K562 (cell line): ENCODE measurements around the gene FMNL3. TPM values are rescaled to one million over a fixed set of nuclear protein-coding genes. Genes with fewer than 3 reads are reported as not detected.

Experiments used
- ATAC-seq: fragments of 200-7000 bp; cut with Tn5 transposase; 3 replicates; pipeline ENCODE4 v1.9.1; 2020; ENCODE audit warnings: moderate library complexity
- BruUV-seq: library from RNA; stranded (reverse); fragments of 400-500 nt; replicated peaks from 2 replicates; lab custom pipeline; 2021; lab: Mats Ljungman, UMichigan
- CTCF ChIA-PET: fragments of 300-600 bp; formaldehyde crosslinking; extraction: SDS; loops from one replicate; lab custom pipeline; 2021; ENCODE audit warnings: low intra/inter-chr PET ratio; lab: Yijun Ruan, JAX
- POLR2A ChIA-PET: fragments of 300-600, 350-650 bp; sonication (Branson Sonifier 250); formaldehyde crosslinking; extraction: SDS; loops from one replicate; lab custom pipeline; 2021; ENCODE audit warnings: antibody characterized with exemption, inconsistent platforms; lab: Yijun Ruan, JAX
- DNase-seq, 4 experiments: peaks; one replicate each; pipeline versions ENCODE4 v3.0.0 to v3.0.0-alpha.2; 2011 to 2018; ENCODE audit warnings: low spot score in 3 of 4, mixed read lengths in 3 of 4; ENCODE audit errors: extremely low read depth in 1 of 4
- FAIRE-seq: peaks from 2 replicates; lab custom pipeline; 2011; peaks lifted over from hg19 to GRCh38; lab: Jason Lieb, UNC
- H2AFZ ChIP-seq: 2 replicates; pipeline ENCODE4 v1.6.0; 2011; ENCODE audit warnings: low read depth, low read length, control low read depth, inconsistent platforms
- H3K27ac ChIP-seq: fragments of 200-600 bp; 3 replicates; pipeline ENCODE4 v1.8.0; 2011; ENCODE audit warnings: low read depth, mild to moderate bottlenecking, control low read depth, inconsistent platforms, low read length, moderate library complexity, mixed read lengths; ENCODE audit errors: extremely low read depth
- H3K27me3 ChIP-seq, 2 experiments: fragments of 300-600 bp in 1 of 2; 2 replicates in 1 of 2; 3 replicates in 1 of 2; pipeline versions ENCODE4 v1.6.0 to v1.8.0; 2011; ENCODE audit warnings: inconsistent platforms in 2 of 2, low read length in 2 of 2, mild to moderate bottlenecking in 1 of 2, mixed read lengths in 1 of 2, moderate library complexity in 1 of 2; ENCODE audit not compliant: control insufficient read depth in 2 of 2, insufficient read depth in 2 of 2
- H3K36me3 ChIP-seq: fragments of 300-600 bp; 3 replicates; pipeline ENCODE4 v1.8.0; 2011; ENCODE audit warnings: mild to moderate bottlenecking, low read length, inconsistent platforms; ENCODE audit not compliant: control insufficient read depth, insufficient read depth
- H3K4me1 ChIP-seq, 2 experiments: fragments of 200-600 bp in 1 of 2; replicated peaks in 1 of 2; 2 replicates in 1 of 2; 3 replicates in 1 of 2; pipeline versions ENCODE4 v1.5.1 to v1.8.0; 2011; ENCODE audit warnings: inconsistent platforms in 2 of 2, low read length in 2 of 2, mild to moderate bottlenecking in 1 of 2, mixed read lengths in 1 of 2, moderate library complexity in 1 of 2; ENCODE audit not compliant: control insufficient read depth in 2 of 2, insufficient read depth in 2 of 2
- H3K4me2 ChIP-seq: 2 replicates; pipeline ENCODE4 v1.6.1; 2011; ENCODE audit warnings: low read length, control low read depth, inconsistent platforms, mixed read lengths; ENCODE audit not compliant: insufficient read depth
- H3K4me3 ChIP-seq: fragments of 200-600 bp; sonication (generic), shearing (Covaris generic); 2 replicates; pipeline ENCODE4 v1.5.1; 2016; ENCODE audit warnings: control low read depth, inconsistent platforms
- H3K79me2 ChIP-seq: fragments of 200-600 bp; 3 replicates; pipeline ENCODE4 v1.8.0; 2011; ENCODE audit warnings: low read length, inconsistent platforms; ENCODE audit not compliant: control insufficient read depth, insufficient read depth
- H3K9ac ChIP-seq, 2 experiments: 2 replicates each; pipeline versions ENCODE4 v1.6.0 to v1.6.1; 2011; ENCODE audit warnings: low read depth in 2 of 2, low read length in 2 of 2, control low read depth in 1 of 2, inconsistent platforms in 1 of 2, mild to moderate bottlenecking in 1 of 2, mixed read lengths in 1 of 2; ENCODE audit not compliant: insufficient read depth in 1 of 2
- H3K9me1 ChIP-seq: one replicate; pipeline ENCODE4 v1.6.0; 2011; ENCODE audit warnings: inconsistent platforms, mild to moderate bottlenecking, low read length, moderate library complexity; ENCODE audit not compliant: control insufficient read depth, insufficient read depth
- H3K9me3 ChIP-seq: replicated peaks from 2 replicates; pipeline ENCODE4 v1.5.1; 2011; ENCODE audit warnings: low read depth, low read length, inconsistent platforms; ENCODE audit not compliant: control insufficient read depth, insufficient read depth
- H4K20me1 ChIP-seq: replicated peaks from 2 replicates; pipeline ENCODE4 v1.6.1; 2011; ENCODE audit warnings: low read length, inconsistent platforms, mixed read lengths; ENCODE audit not compliant: control insufficient read depth, insufficient read depth
- CC2D1A ChIP-seq: fragments of 450-650 bp; IDR thresholded peaks from 2 replicates; pipeline ENCODE4 v1.6.1; 2017; ENCODE audit warnings: mild to moderate bottlenecking
- CHD1 ChIP-seq: fragments of 200-600 bp; sonication (generic); IDR thresholded peaks from one replicate; pipeline ENCODE4 v1.6.1; 2012; ENCODE audit warnings: mild to moderate bottlenecking, moderate library complexity, low read length, inconsistent platforms
- CREM ChIP-seq: IDR thresholded peaks from 2 replicates; pipeline ENCODE4 v1.6.1; 2014; ENCODE audit warnings: antibody characterized with exemption, low read depth
- EWSR1 ChIP-seq: fragments of 450-650 bp; IDR thresholded peaks from 2 replicates; pipeline ENCODE4 v1.6.1; 2018; ENCODE audit warnings: borderline replicate concordance, mild to moderate bottlenecking, low read depth, moderate library complexity; ENCODE audit not compliant: partially characterized antibody
- KLF6 ChIP-seq: fragments of 250-450 bp; sonication (Bioruptor Pico); IDR thresholded peaks from 2 replicates; pipeline ENCODE4 v1.4.0; 2020; ENCODE audit warnings: mild to moderate bottlenecking, moderate library complexity, borderline replicate concordance
- L3MBTL2 ChIP-seq: fragments of 450-650 bp; IDR thresholded peaks from 2 replicates; pipeline ENCODE4 v1.6.1; 2016; ENCODE audit warnings: mild to moderate bottlenecking, moderate library complexity
- MBD2 ChIP-seq: sonication (generic); IDR thresholded peaks from 2 replicates; pipeline ENCODE4 v1.6.1; 2016; ENCODE audit warnings: low read depth, borderline replicate concordance
- MCM5 ChIP-seq: fragments of 450-650 bp; IDR thresholded peaks from 2 replicates; pipeline ENCODE4 v1.6.1; 2016; ENCODE audit warnings: low read depth
- MTA1 ChIP-seq: fragments of 450-650 bp; IDR thresholded peaks from 2 replicates; pipeline ENCODE4 v1.6.1; 2017; ENCODE audit warnings: borderline replicate concordance
- NCOA2 ChIP-seq, 2 experiments: fragments of 450-650 bp; IDR thresholded peaks; 2 replicates each; pipeline ENCODE4 v1.6.1; 2018; ENCODE audit warnings: mild to moderate bottlenecking in 2 of 2, moderate library complexity in 1 of 2; ENCODE audit not compliant: partially characterized antibody in 2 of 2
- OTX1 ChIP-seq: fragments of 450-650 bp; formaldehyde crosslinking; IDR thresholded peaks from 2 replicates; pipeline ENCODE4 v1.4.0; 2022; ENCODE audit warnings: mild to moderate bottlenecking
- SNIP1 ChIP-seq: fragments of 450-650 bp; IDR thresholded peaks from 2 replicates; pipeline ENCODE4 v1.7.1; 2017; ENCODE audit warnings: low read depth, mild to moderate bottlenecking
- ZBTB8A ChIP-seq: fragments of 450-650 bp; IDR thresholded peaks from 2 replicates; pipeline ENCODE4 v1.6.1; 2018; ENCODE audit warnings: mild to moderate bottlenecking, moderate library complexity; ENCODE audit not compliant: partially characterized antibody
- ZC3H8 ChIP-seq: fragments of 450-650 bp; IDR thresholded peaks from 2 replicates; pipeline ENCODE4 v1.6.1; 2017
- ZKSCAN8 ChIP-seq: fragments of 200-800 bp; sonication (Bioruptor generic); IDR thresholded peaks from 2 replicates; pipeline ENCODE4 v1.6.1; 2016; ENCODE audit warnings: missing genetic modification characterization, missing compliant biosample characterization
- ZNF174 ChIP-seq: fragments of 250-450 bp; sonication (Bioruptor Pico); IDR thresholded peaks from 2 replicates; pipeline ENCODE4 v1.4.0; 2020; ENCODE audit warnings: mild to moderate bottlenecking
- WGBS: fragments of 100-300 bp; shearing (Covaris generic); methylation state at CpG from one replicate; pipeline ENCODE4 v1.1.6; 2016; ENCODE audit warnings: low coverage, mixed read lengths; ENCODE audit not compliant: insufficient coverage; ENCODE audit errors: missing lambda C conversion rate; 5-methylcytosine and 5-hydroxymethylcytosine counted together
- in situ Hi-C: fragments of 300-500 bp; cut with MboI; formaldehyde crosslinking; loops from 4 replicates; pipeline ENCODE4 v1.15.0; 2018; ENCODE audit warnings: inconsistent platforms, mixed read lengths
- intact Hi-C: fragments of 100-400 bp; cut with micrococcal nuclease; formaldehyde crosslinking; loops from 2 replicates; pipeline ENCODE4 v1.14.2; 2022
- polyA plus RNA-seq, 8 experiments: library from polyadenylated mRNA; depleted of rRNA in 4 of 8; stranded (reverse) in 5 of 8; unstranded in 3 of 8; fragments of >200 nt; fragmentation: Nextera tagmentation in 2 of 8; fragmentation: Illumina TruSeq in 1 of 8; extraction: Ambion mirVana in 2 of 8; extraction: Trizol in 1 of 8; gene quantifications; 2 replicates each; pipeline versions ENCODE4 v1.2.1 to v1.2.3, GENCODE V29; 2011 to 2014; ENCODE audit warnings: inconsistent platforms in 1 of 8, missing spikeins in 1 of 8
- total RNA-seq, 7 experiments: library from RNA; depleted of rRNA in 6 of 7; stranded (reverse); fragments of >200 nt in 6 of 7; fragmentation: Illumina TruSeq in 2 of 7; extraction: Trizol in 2 of 7; gene quantifications; 2 replicates each; pipeline versions ENCODE4 v1.2.1 to v1.2.3, GENCODE V29; 2011 to 2021; ENCODE audit warnings: low replicate concordance in 1 of 7
- TF ChIP-seq, protein P1 (sequence below): fragments of 200-400 bp; formaldehyde crosslinking; IDR thresholded peaks from 2 replicates; pipeline ENCODE4 v1.6.1; 2017; ENCODE audit warnings: mild to moderate bottlenecking, low read depth, low read length, moderate library complexity
- TF ChIP-seq, protein P2 (sequence below): fragments of 450-650 bp; formaldehyde crosslinking; IDR thresholded peaks from 2 replicates; pipeline ENCODE4 v1.4.0; 2020; ENCODE audit warnings: mild to moderate bottlenecking, moderate library complexity

Gene FMNL3
- total and polyA plus RNA-seq, 9 of the 15 experiments (the other 6 are each of a cell fraction or from before 2014, with no cell fraction given), result 0.49 to 14.4 (median 6.8) TPM

DNA sequence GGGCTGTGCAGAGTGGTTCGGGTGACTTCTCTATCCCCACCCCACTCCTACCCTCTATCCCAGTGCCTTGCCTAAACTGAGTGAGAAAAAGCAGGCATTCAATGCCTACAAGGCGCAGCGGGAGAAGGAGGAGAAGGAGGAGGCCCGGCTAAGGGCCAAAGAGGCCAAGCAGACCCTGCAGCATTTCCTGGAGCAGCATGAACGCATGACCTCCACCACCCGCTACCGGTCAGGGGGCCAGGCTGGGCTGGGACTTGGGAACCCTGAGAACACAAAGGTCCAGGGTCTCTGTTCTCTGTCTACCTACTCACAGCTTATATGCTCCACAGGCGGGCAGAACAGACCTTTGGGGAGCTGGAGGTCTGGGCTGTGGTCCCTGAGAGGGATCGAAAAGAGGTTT is 72.2 kb downstream of the FMNL3 start:
- H3K27ac ChIP-seq, result no peak overlapping the region
- no TSS peak for BruUV-seq
- no peaks in the 10 kb centered on the region for H3K79me2 ChIP-seq
- no peaks in the 10 kb centered on the region for H4K20me1 ChIP-seq
- no peak overlapping the region for H3K4me3 ChIP-seq
- intact Hi-C loops, result no loop called here
- peaks cover 3 to 11% of the 10 kb centered on the region in 2 experiments; a peak in 3 of 5 replicates for H3K4me1 ChIP-seq
- CTCF ChIA-PET, result interaction anchor here (0.7 kb wide), 1 partner anchor 128 kb away, joined by 3 read pairs; no protein-coding TSS in a partner anchor
- H3K27me3 ChIP-seq, result no peaks in the 10 kb centered on the region
- H3K9me1 ChIP-seq, result no peaks in the 10 kb centered on the region
- DNase-seq (no peak), ATAC-seq (no peak), FAIRE-seq (no peak)
- no peak overlapping the region for H3K4me2 ChIP-seq
- no peak overlapping the region for H3K9ac ChIP-seq
- 61% methylated on average over 7 of the region's 9 CpGs for WGBS
- no peaks in the 10 kb centered on the region for H3K36me3 ChIP-seq
- POLR2A ChIA-PET, result interaction anchor here (0.5 to 3.2 kb wide), 5 partner anchors 14 to 115 kb away, joined by 3 to 18 read pairs (median 5); partner anchors contain the start of gene TMBIM6
- H2AFZ ChIP-seq, result no peak overlapping the region
- in situ Hi-C loops, result no loop called here
- H3K9me3 ChIP-seq, result no peaks in the 10 kb centered on the region
- TF ChIP-seq, protein P1, sequence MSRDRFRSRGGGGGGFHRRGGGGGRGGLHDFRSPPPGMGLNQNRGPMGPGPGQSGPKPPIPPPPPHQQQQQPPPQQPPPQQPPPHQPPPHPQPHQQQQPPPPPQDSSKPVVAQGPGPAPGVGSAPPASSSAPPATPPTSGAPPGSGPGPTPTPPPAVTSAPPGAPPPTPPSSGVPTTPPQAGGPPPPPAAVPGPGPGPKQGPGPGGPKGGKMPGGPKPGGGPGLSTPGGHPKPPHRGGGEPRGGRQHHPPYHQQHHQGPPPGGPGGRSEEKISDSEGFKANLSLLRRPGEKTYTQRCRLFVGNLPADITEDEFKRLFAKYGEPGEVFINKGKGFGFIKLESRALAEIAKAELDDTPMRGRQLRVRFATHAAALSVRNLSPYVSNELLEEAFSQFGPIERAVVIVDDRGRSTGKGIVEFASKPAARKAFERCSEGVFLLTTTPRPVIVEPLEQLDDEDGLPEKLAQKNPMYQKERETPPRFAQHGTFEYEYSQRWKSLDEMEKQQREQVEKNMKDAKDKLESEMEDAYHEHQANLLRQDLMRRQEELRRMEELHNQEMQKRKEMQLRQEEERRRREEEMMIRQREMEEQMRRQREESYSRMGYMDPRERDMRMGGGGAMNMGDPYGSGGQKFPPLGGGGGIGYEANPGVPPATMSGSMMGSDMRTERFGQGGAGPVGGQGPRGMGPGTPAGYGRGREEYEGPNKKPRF, result no peak
- no peak for TF ChIP-seq L3MBTL2
- TF ChIP-seq MBD2, result no peak
- TF ChIP-seq CREM, result no peak
- no peak for TF ChIP-seq MTA1
- no peak for TF ChIP-seq NCOA2 (IDR thresholded peaks at IDR 0.05; ENCODE audit: partially characterized antibody in 2 of 2)
- TF ChIP-seq ZC3H8, result no peak
- TF ChIP-seq OTX1 (CRISPR knock-in tag), result no peak
- no peak for TF ChIP-seq CHD1
- TF ChIP-seq KLF6 (CRISPR knock-in tag), result no peak
- TF ChIP-seq ZNF174 (CRISPR knock-in tag), result no peak
- no peak for TF ChIP-seq CC2D1A
- TF ChIP-seq ZKSCAN8 (CRISPR knock-in tag), result no peak
- TF ChIP-seq EWSR1, result no peak
- TF ChIP-seq SNIP1, result no peak
- TF ChIP-seq MCM5, result no peak
- TF ChIP-seq, protein P2, sequence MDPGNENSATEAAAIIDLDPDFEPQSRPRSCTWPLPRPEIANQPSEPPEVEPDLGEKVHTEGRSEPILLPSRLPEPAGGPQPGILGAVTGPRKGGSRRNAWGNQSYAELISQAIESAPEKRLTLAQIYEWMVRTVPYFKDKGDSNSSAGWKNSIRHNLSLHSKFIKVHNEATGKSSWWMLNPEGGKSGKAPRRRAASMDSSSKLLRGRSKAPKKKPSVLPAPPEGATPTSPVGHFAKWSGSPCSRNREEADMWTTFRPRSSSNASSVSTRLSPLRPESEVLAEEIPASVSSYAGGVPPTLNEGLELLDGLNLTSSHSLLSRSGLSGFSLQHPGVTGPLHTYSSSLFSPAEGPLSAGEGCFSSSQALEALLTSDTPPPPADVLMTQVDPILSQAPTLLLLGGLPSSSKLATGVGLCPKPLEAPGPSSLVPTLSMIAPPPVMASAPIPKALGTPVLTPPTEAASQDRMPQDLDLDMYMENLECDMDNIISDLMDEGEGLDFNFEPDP (CRISPR knock-in tag), result no peak
- no peak for TF ChIP-seq ZBTB8A
